Erythroblast (primary cell): ENCODE results near the gene RHOG.

Experiments used
- GATA1 ChIP-seq: IDR thresholded peaks from 2 replicates; pipeline ENCODE4 v1.6.1; 2011; ENCODE audit warnings: low read depth, mild to moderate bottlenecking, control low read depth, low read length, moderate library complexity
- POLR2A ChIP-seq: IDR thresholded peaks from 2 replicates; pipeline ENCODE4 v1.6.1; 2011; ENCODE audit warnings: mild to moderate bottlenecking, low read length

- TF ChIP-seq POLR2A (no peak), GATA1 (no peak)
These were observed 19.6 kb upstream of the RHOG start for GRCh38 chr11:3860375-3860774.
